Lung (tissue), 12 donors: ENCODE results near the gene AIF1. TPM values are rescaled to one million over a fixed set of nuclear protein-coding genes. Genes with fewer than 3 reads are reported as not detected.

Experiments used
- ATAC-seq: fragments of 200-7000 bp; cut with Tn5 transposase; one replicate; pipeline ENCODE4 v1.9.1; 2020; ENCODE audit warnings: moderate number of reproducible peaks; ENCODE audit not compliant: insufficient read depth, low FRiP score
- DNase-seq, 3 donors: peaks; one replicate each; pipeline ENCODE4 v3.0.0-alpha.2; 2013 to 2017
- H3K27ac ChIP-seq, 2 donors: one replicate each; pipeline ENCODE4 v1.5.1; 2013; ENCODE audit warnings: mild to moderate bottlenecking in 2 of 2, moderate library complexity in 2 of 2, control low read depth in 1 of 2, inconsistent platforms in 1 of 2, low read depth in 1 of 2, low read length in 1 of 2
- H3K27me3 ChIP-seq, 3 donors: one replicate each; pipeline ENCODE4 v1.5.1; 2013; ENCODE audit warnings: low read length in 2 of 3; ENCODE audit not compliant: control insufficient read depth in 3 of 3, insufficient read depth in 3 of 3
- H3K36me3 ChIP-seq, 4 donors: one replicate each; pipeline ENCODE4 v1.5.1; 2013; ENCODE audit warnings: low read length in 4 of 4, mild to moderate bottlenecking in 1 of 4, moderate library complexity in 1 of 4; ENCODE audit not compliant: control insufficient read depth in 4 of 4, insufficient read depth in 4 of 4
- H3K4me1 ChIP-seq, 5 donors: one replicate each; pipeline ENCODE4 v1.5.1; 2013; ENCODE audit warnings: low read length in 5 of 5, mild to moderate bottlenecking in 2 of 5, moderate library complexity in 1 of 5; ENCODE audit not compliant: control insufficient read depth in 5 of 5, insufficient read depth in 5 of 5
- H3K4me3 ChIP-seq: one replicate; pipeline ENCODE4 v1.5.1; 2013; ENCODE audit warnings: mild to moderate bottlenecking, control low read depth, moderate library complexity
- H3K9ac ChIP-seq, 2 donors: one replicate each; pipeline ENCODE4 v1.5.1; 2013; ENCODE audit warnings: low read length in 2 of 2, control low read depth in 1 of 2; ENCODE audit not compliant: insufficient read depth in 1 of 2
- H3K9me3 ChIP-seq, 4 donors: one replicate each; pipeline ENCODE4 v1.5.1; 2013; ENCODE audit warnings: low read length in 3 of 4, mild to moderate bottlenecking in 1 of 4, moderate library complexity in 1 of 4; ENCODE audit not compliant: control insufficient read depth in 4 of 4, insufficient read depth in 3 of 4
- WGBS, 2 donors: extraction: QIAGEN DNeasy Blood & Tissue Kit; methylation state at CpG; one replicate each; pipeline ENCODE4 v1.1.7; 2013; 5-methylcytosine and 5-hydroxymethylcytosine counted together
- polyA plus RNA-seq, 2 donors: library from polyadenylated mRNA; stranded (reverse); fragments of 200-250 nt; gene quantifications; one replicate each; pipeline ENCODE4 v1.2.1, GENCODE V29; 2013
- total RNA-seq, 2 donors: library from RNA; depleted of rRNA in 1 of 2; stranded (reverse); fragments of >200 nt in 1 of 2; gene quantifications; one replicate each; pipeline ENCODE4 v1.2.1, GENCODE V29; 2014 to 2021
- TF ChIP-seq, protein P1 (sequence below): IDR thresholded peaks from 2 replicates; pipeline ENCODE4 v1.5.1; 2012; ENCODE audit warnings: mild to moderate bottlenecking; ENCODE audit errors: control extremely low read depth, extremely low read depth
- donor health status: control.
- donor health status: control.
- donor health status: Bipolar disorder and iron deficiency.
- donor health status: healthy.
- donor health status: DM: yes; HTN: yes; CAD: no.

The AIF1 gene
- total and polyA plus RNA-seq, 4 donors = 38.7 to 345 (median 88.0) TPM

DNA sequence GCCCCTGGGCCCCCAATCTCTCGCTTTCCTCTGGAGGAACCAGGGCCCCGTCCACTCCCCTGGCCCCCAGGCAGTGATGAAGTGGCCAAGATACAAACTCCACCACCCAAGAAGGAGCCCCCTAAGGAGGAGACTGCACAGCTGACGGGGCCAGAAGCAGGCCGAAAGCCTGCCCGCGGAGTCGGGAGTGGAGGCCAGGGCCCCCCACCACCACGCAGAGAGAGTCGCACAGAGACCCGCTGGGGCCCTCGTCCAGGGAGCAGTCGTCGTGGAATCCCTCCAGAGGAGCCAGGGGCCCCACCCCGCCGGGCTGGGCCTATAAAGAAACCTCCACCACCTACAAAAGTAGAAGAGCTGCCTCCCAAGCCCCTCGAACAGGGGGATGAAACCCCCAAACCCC lies 16.2 kb downstream of the AIF1 start:
- TF ChIP-seq, protein P1, sequence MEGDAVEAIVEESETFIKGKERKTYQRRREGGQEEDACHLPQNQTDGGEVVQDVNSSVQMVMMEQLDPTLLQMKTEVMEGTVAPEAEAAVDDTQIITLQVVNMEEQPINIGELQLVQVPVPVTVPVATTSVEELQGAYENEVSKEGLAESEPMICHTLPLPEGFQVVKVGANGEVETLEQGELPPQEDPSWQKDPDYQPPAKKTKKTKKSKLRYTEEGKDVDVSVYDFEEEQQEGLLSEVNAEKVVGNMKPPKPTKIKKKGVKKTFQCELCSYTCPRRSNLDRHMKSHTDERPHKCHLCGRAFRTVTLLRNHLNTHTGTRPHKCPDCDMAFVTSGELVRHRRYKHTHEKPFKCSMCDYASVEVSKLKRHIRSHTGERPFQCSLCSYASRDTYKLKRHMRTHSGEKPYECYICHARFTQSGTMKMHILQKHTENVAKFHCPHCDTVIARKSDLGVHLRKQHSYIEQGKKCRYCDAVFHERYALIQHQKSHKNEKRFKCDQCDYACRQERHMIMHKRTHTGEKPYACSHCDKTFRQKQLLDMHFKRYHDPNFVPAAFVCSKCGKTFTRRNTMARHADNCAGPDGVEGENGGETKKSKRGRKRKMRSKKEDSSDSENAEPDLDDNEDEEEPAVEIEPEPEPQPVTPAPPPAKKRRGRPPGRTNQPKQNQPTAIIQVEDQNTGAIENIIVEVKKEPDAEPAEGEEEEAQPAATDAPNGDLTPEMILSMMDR = no peak
- Histone ChIP-seq H3K4me1 (no peaks in the 10 kb centered on the region), H3K9me3 (no peaks in the 10 kb centered on the region), H3K9ac (no peak overlapping the region), H3K27ac (no peak overlapping the region), H3K4me3 (no peak overlapping the region), H3K36me3 (peaks cover 54 to 90% (median 75%) of the 10 kb centered on the region in 4 donors), H3K27me3 (no peaks in the 10 kb centered on the region)
- 91% methylated on average over 16 of the region's 16 CpGs for WGBS, 2 donors
- DNase-seq (no peak), ATAC-seq (no peak)

DNA sequence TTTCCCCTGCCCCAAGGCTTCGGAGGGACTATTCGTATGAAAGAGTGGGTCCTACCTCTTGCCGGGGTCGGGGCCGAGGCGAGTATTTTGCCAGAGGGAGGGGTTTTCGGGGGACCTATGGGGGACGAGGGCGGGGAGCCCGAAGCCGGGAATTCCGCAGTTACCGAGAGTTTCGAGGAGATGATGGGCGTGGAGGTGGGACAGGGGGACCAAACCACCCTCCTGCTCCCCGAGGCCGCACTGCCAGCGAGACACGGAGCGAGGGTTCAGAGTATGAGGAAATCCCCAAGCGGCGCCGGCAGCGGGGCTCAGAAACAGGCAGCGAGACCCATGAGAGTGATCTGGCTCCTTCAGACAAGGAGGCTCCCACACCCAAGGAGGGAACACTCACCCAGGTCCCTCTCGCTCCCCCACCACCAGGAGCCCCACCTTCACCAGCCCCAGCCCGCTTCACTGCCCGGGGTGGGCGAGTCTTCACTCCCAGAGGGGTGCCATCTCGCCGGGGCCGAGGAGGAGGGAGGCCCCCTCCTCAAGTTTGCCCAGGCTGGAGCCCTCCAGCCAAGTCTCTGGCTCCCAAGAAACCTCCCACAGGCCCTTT lies 16.7 kb downstream of the AIF1 start:
- Histone ChIP-seq H3K9ac (no peak overlapping the region), H3K4me3 (no peak overlapping the region), H3K36me3 (peaks cover 54 to 90% (median 72%) of the 10 kb centered on the region in 4 donors), H3K4me1 (no peaks in the 10 kb centered on the region), H3K27ac (no peak overlapping the region), H3K27me3 (no peaks in the 10 kb centered on the region), H3K9me3 (no peaks in the 10 kb centered on the region)
- 91 to 92% methylated on average over 32 of the region's 32 CpGs for WGBS, 2 donors
- ATAC-seq (no peak), DNase-seq (no peak)
- TF ChIP-seq, protein P1 = no peak

DNA sequence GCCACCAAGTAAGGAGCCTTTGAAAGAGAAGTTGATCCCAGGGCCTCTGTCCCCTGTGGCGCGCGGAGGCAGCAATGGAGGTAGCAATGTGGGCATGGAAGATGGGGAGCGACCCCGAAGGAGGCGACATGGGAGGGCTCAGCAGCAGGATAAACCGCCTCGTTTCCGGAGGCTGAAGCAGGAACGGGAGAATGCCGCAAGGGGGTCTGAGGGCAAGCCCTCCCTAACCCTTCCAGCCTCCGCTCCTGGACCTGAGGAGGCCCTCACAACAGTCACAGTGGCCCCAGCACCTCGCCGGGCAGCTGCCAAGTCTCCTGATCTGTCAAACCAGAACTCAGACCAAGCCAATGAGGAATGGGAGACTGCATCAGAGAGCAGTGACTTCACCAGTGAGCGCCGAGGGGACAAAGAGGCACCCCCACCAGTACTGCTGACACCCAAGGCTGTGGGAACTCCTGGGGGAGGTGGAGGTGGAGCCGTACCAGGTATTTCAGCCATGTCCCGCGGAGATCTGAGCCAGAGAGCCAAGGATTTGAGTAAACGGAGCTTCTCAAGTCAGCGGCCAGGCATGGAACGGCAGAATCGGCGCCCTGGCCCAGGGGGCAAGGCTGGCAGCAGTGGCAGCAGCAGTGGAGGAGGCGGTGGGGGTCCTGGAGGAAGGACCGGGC lies 17.4 kb downstream of the AIF1 start:
- no peaks in the 10 kb centered on the region for H3K27me3 ChIP-seq
- no peak overlapping the region for H3K27ac ChIP-seq
- no peak for DNase-seq
- H3K36me3 ChIP-seq = peaks cover 55 to 90% (median 70%) of the 10 kb centered on the region in 4 donors
- no peak overlapping the region for H3K4me3 ChIP-seq
- TF ChIP-seq, protein P1 = no peak
- no peak overlapping the region for H3K9ac ChIP-seq
- ATAC-seq = no peak
- no peaks in the 10 kb centered on the region for H3K9me3 ChIP-seq
- no peaks in the 10 kb centered on the region for H3K4me1 ChIP-seq
- 94 to 95% methylated on average over 26 of the region's 26 CpGs for WGBS, 2 donors
